HepG2 (cell line): ENCODE results near the gene CAPS.

Source experiments
- CBX2 ChIP-seq, 2 experiments: fragments of 200-600 bp in 1 of 2; sonication (generic); formaldehyde crosslinking in 1 of 2; IDR thresholded peaks; 2 replicates each; pipeline versions ENCODE4 v1.7.0 to v1.8.1; 2018 to 2022; ENCODE audit warnings: low read depth in 2 of 2, low read length in 1 of 2, mild to moderate bottlenecking in 1 of 2, missing genetic modification reagents in 1 of 2
- CBX5 ChIP-seq: sonication (generic); formaldehyde crosslinking; IDR thresholded peaks from 2 replicates; pipeline ENCODE4 v1.4.0; 2020; ENCODE audit warnings: missing genetic modification reagents, borderline replicate concordance
- ETS1 ChIP-seq: sonication (generic); formaldehyde crosslinking; IDR thresholded peaks from 2 replicates; pipeline ENCODE4 v1.4.0; 2020; ENCODE audit warnings: missing genetic modification reagents
- FOXM1 ChIP-seq: sonication (generic); formaldehyde crosslinking; IDR thresholded peaks from 2 replicates; pipeline ENCODE4 v1.5.0; 2020; ENCODE audit warnings: missing genetic modification reagents
- HNRNPLL ChIP-seq: fragments of 200-400 bp; formaldehyde crosslinking; IDR thresholded peaks from 2 replicates; pipeline ENCODE4 v1.6.1; 2017; ENCODE audit warnings: mild to moderate bottlenecking, low read depth, low read length; ENCODE audit not compliant: poor library complexity, severe bottlenecking
- HOXA5 ChIP-seq: sonication (generic); formaldehyde crosslinking; IDR thresholded peaks from 2 replicates; pipeline ENCODE4 v1.4.0; 2020; ENCODE audit warnings: missing genetic modification reagents
- KDM2A ChIP-seq: sonication (generic); formaldehyde crosslinking; IDR thresholded peaks from 2 replicates; pipeline ENCODE4 v1.4.0; 2020; ENCODE audit warnings: low read depth, missing genetic modification reagents, borderline replicate concordance
- MTERF4 ChIP-seq: sonication (generic); formaldehyde crosslinking; IDR thresholded peaks from 2 replicates; pipeline ENCODE4 v1.8.0; 2023; ENCODE audit warnings: mild to moderate bottlenecking, missing genetic modification reagents
- ZBED4 ChIP-seq: sonication (generic); formaldehyde crosslinking; IDR thresholded peaks from 2 replicates; pipeline ENCODE4 v1.4.0; 2020; ENCODE audit warnings: missing genetic modification reagents, borderline replicate concordance

DNA sequence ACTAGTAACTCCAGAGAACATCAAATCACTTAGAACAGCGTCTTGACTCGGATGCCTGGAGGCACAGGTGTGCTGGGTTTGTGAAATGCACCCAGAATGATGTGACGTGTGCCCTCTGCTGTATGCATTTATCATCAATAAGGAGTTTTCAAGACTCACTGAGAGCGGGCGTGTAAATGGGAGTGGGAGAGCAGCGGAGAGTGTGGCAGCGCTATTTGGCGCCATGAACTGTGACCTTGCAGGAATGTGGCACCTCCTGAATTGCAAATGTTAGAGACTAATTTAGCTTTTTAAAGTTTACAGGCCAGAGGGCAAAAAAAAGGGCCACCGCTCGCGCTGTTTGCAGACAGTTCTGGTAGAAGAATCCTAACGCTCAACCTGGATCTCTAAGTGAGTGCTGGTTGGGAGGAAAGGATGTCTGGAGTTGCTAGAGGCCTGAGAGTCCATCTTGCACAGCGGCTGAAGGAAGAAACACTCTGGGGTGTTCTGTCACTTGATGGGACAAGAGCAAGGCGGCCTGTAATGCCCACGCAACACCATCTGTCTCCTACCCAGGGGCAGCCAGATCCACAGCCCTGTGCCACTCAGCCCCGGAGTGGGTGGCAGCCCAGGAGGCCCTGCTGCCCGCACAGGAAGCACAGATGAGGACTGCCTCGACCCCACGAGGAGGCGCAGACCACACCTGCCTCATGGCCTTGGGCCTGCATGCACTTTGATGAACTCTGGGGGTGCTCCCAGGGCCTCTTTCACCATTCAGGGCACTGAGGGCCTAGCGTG is 44.2 kb downstream of the CAPS start:
- no peak for TF ChIP-seq HOXA5 (CRISPR knock-in tag)
- no peak for TF ChIP-seq CBX2 (IDR thresholded peaks at IDR 0.05; ENCODE audit: low read depth, low read length)
- no peak for TF ChIP-seq CBX2 (CRISPR knock-in tag; IDR thresholded peaks at IDR 0.05; ENCODE audit: low read depth)
- TF ChIP-seq CBX5 = no peak
- TF ChIP-seq ETS1 (CRISPR knock-in tag) = no peak
- no peak for TF ChIP-seq FOXM1 (CRISPR knock-in tag)
- TF ChIP-seq MTERF4 = no peak
- no peak for TF ChIP-seq HNRNPLL
- TF ChIP-seq KDM2A (CRISPR knock-in tag) = no peak
- no peak for TF ChIP-seq ZBED4
